GM12878 (cell line): ENCODE measurements around the gene CHFR. TPM values are rescaled to one million over a fixed set of nuclear protein-coding genes. Genes with fewer than 3 reads are reported as not detected.
A peak's percentile ranks its signal among the peaks of the same experiment; 100 is the strongest.

ENCODE experiments used
- ATAC-seq: fragments of 200-7000 bp; cut with Tn5 transposase; 3 replicates; pipeline ENCODE4 v1.9.1; 2020; ENCODE audit warnings: mild to moderate bottlenecking, moderate library complexity
- BruUV-seq: library from RNA; stranded (reverse); fragments of 400-500 nt; replicated peaks from 2 replicates; lab custom pipeline; 2021; lab: Mats Ljungman, UMichigan
- CTCF ChIA-PET: fragments of 300-600 bp; sonication (Branson Sonifier 250); formaldehyde crosslinking; extraction: SDS; loops from one replicate; lab custom pipeline; 2021; ENCODE audit warnings: inconsistent platforms; lab: Yijun Ruan, JAX
- POLR2A ChIA-PET: fragments of 350-600 bp; formaldehyde crosslinking; extraction: SDS; loops from one replicate; lab custom pipeline; 2021; ENCODE audit warnings: inconsistent platforms; lab: Charles Lee
- RAD21 ChIA-PET: fragments of 300-600 bp; sonication (Branson Sonifier 250); formaldehyde crosslinking; loops from one replicate; lab custom pipeline; 2023; ENCODE audit warnings: antibody characterized with exemption; ENCODE audit not compliant: unreplicated experiment; lab: Charles Lee
- SMC1A ChIA-PET: fragments of 300-600 bp; sonication (Branson Sonifier 250); formaldehyde crosslinking; loops from one replicate; lab custom pipeline; 2023; ENCODE audit not compliant: unreplicated experiment, uncharacterized antibody; lab: Charles Lee
- DNase-seq: peaks from one replicate; pipeline ENCODE4 v3.0.0-alpha.2; 2011; ENCODE audit warnings: low read depth, low spot score
- FAIRE-seq: peaks from 3 replicates; lab custom pipeline; 2011; peaks lifted over from hg19 to GRCh38; lab: Jason Lieb, UNC
- H2AFZ ChIP-seq: 2 replicates; pipeline ENCODE4 v1.6.0; 2011; ENCODE audit warnings: low read depth, low read length, control low read depth; ENCODE audit not compliant: control insufficient read depth
- H3K27ac ChIP-seq: 2 replicates; pipeline ENCODE4 v1.5.1; 2011; ENCODE audit warnings: control low read depth; ENCODE audit not compliant: control insufficient read depth, insufficient read depth
- H3K27me3 ChIP-seq, 2 experiments: replicated peaks in 1 of 2; 2 replicates each; pipeline versions ENCODE4 v1.6.0 to v1.6.1; 2011; ENCODE audit warnings: low read length in 1 of 2; ENCODE audit not compliant: control insufficient read depth in 2 of 2, insufficient read depth in 2 of 2
- H3K36me3 ChIP-seq, 2 experiments: 2 replicates each; pipeline ENCODE4 v1.5.1; 2011; ENCODE audit warnings: low read length in 1 of 2; ENCODE audit not compliant: control insufficient read depth in 2 of 2, insufficient read depth in 2 of 2
- H3K4me1 ChIP-seq: 2 replicates; pipeline ENCODE4 v1.6.1; 2011; ENCODE audit warnings: mild to moderate bottlenecking, low read length, moderate library complexity, mixed read lengths; ENCODE audit not compliant: control insufficient read depth, insufficient read depth
- H3K4me2 ChIP-seq: 2 replicates; pipeline ENCODE4 v1.6.0; 2011; ENCODE audit warnings: control low read depth; ENCODE audit not compliant: control insufficient read depth, insufficient read depth
- H3K4me3 ChIP-seq: fragments of 200-600 bp; sonication (generic); 2 replicates; pipeline ENCODE4 v1.5.1; 2016
- H3K79me2 ChIP-seq: 2 replicates; pipeline ENCODE4 v1.6.0; 2011; ENCODE audit warnings: low read length; ENCODE audit not compliant: control insufficient read depth, insufficient read depth
- H3K9ac ChIP-seq: 2 replicates; pipeline ENCODE4 v1.8.0; 2011; ENCODE audit warnings: low read length, control low read depth, mixed read lengths; ENCODE audit not compliant: control insufficient read depth, insufficient read depth
- H3K9me3 ChIP-seq: replicated peaks from 3 replicates; pipeline ENCODE4 v1.5.1; 2011; ENCODE audit warnings: mild to moderate bottlenecking, low read length; ENCODE audit not compliant: control insufficient read depth, insufficient read depth
- H4K20me1 ChIP-seq: 2 replicates; pipeline ENCODE4 v1.6.0; 2011; ENCODE audit not compliant: control insufficient read depth, insufficient read depth
- CBFB ChIP-seq: IDR thresholded peaks from 2 replicates; pipeline ENCODE4 v1.6.1; 2016; ENCODE audit warnings: antibody characterized with exemption, low read depth
- E4F1 ChIP-seq: fragments of 450-650 bp; IDR thresholded peaks from 2 replicates; pipeline ENCODE4 v1.6.1; 2018; ENCODE audit warnings: borderline replicate concordance, mild to moderate bottlenecking; ENCODE audit not compliant: partially characterized antibody
- EED ChIP-seq: sonication (generic); IDR thresholded peaks from 2 replicates; pipeline ENCODE4 v1.6.1; 2016; ENCODE audit warnings: antibody characterized with exemption, low read depth
- ETV6 ChIP-seq, 2 experiments: fragments of 450-650 bp in 1 of 2; IDR thresholded peaks in 1 of 2; conservative IDR thresholded peaks in 1 of 2; 2 replicates each; pipeline ENCODE4 v1.6.1; 2014; ENCODE audit warnings: antibody characterized with exemption in 1 of 2, borderline replicate concordance in 1 of 2, low read depth in 1 of 2, mild to moderate bottlenecking in 1 of 2, moderate library complexity in 1 of 2
- GABPA ChIP-seq: IDR thresholded peaks from 2 replicates; pipeline ENCODE4 v1.6.1; 2014; ENCODE audit warnings: antibody characterized with exemption, low read depth, mild to moderate bottlenecking, inconsistent platforms
- HDAC2 ChIP-seq: fragments of 200-600 bp; sonication (generic); IDR thresholded peaks from 2 replicates; pipeline ENCODE4 v1.6.1; 2017
- NR2C2 ChIP-seq: IDR thresholded peaks from 2 replicates; pipeline ENCODE4 v1.6.1; 2011; ENCODE audit warnings: borderline replicate concordance, low read depth; ENCODE audit not compliant: control insufficient read depth, insufficient read length
- SMAD5 ChIP-seq: IDR thresholded peaks from 2 replicates; pipeline ENCODE4 v1.6.1; 2016; ENCODE audit warnings: antibody characterized with exemption, low read depth
- SP1 ChIP-seq: IDR thresholded peaks from one replicate; pipeline ENCODE4 v1.6.1; 2011; ENCODE audit warnings: low read depth, low read length
- STAT3 ChIP-seq: IDR thresholded peaks from 2 replicates; pipeline ENCODE4 v1.6.1; 2011; ENCODE audit warnings: low read depth, low read length, improper control_type of control experiment
- YY1 ChIP-seq: IDR thresholded peaks from 2 replicates; pipeline ENCODE4 v1.6.1; 2011; ENCODE audit warnings: low read depth, mild to moderate bottlenecking, low read length
- ZNF217 ChIP-seq: fragments of 450-650 bp; IDR thresholded peaks from 2 replicates; pipeline ENCODE4 v1.6.1; 2017; ENCODE audit warnings: antibody characterized with exemption, mild to moderate bottlenecking
- WGBS: methylation state at CpG from one replicate; pipeline ENCODE4 v1.1.6; 2016; ENCODE audit warnings: low lambda C conversion rate; ENCODE audit not compliant: insufficient replicate concordance, insufficient coverage; ENCODE audit errors: missing lambda C conversion rate; 5-methylcytosine and 5-hydroxymethylcytosine counted together
- in situ Hi-C: fragments of 300-500 bp; cut with MboI; formaldehyde crosslinking; loops from 9 replicates; pipeline ENCODE4 v1.14.3; 2018; ENCODE audit warnings: mixed read lengths
- intact Hi-C: fragments of 100-400 bp; cut with micrococcal nuclease; formaldehyde crosslinking; loops from one replicate; pipeline ENCODE4 v1.14.2; 2022; ENCODE audit not compliant: unreplicated experiment
- polyA plus RNA-seq, 11 experiments: library from polyadenylated mRNA; depleted of rRNA in 4 of 11; unstranded in 6 of 11; stranded (reverse) in 5 of 11; fragments of >200 nt; fragmentation: Nextera tagmentation in 4 of 11; fragmentation: Illumina TruSeq in 1 of 11; extraction: Ambion mirVana in 4 of 11; extraction: Trizol in 1 of 11; gene quantifications; 1 replicate in 1 of 11; 2 replicates in 10 of 11; pipeline versions ENCODE4 v1.2.1 to v1.2.3, GENCODE V29; 2011 to 2016; ENCODE audit warnings: inconsistent platforms in 2 of 11, missing spikeins in 2 of 11, low read depth in 1 of 11
- total RNA-seq, 4 experiments: library from RNA; depleted of rRNA in 3 of 4; stranded (reverse); fragments of >200 nt in 3 of 4; fragmentation: Illumina TruSeq in 1 of 4; extraction: Trizol in 1 of 4; gene quantifications; 2 replicates each; pipeline versions ENCODE4 v1.2.1 to v1.2.3, GENCODE V29; 2013 to 2021

CHFR gene
- total and polyA plus RNA-seq, 10 of the 15 experiments (the other 5 are each of a cell fraction or from before 2014, with no cell fraction given) = 1.1 to 49.4 (median 34.4) TPM

GRCh38 chr12:132840536-132840935, 46.9 kb downstream of the CHFR start:
- Histone ChIP-seq H3K9me3 (no peaks in the 10 kb centered on the region), H2AFZ (no peak overlapping the region), H3K36me3 (peaks cover 6 to 11% of the 10 kb centered on the region in 2 experiments; a peak in 3 of 4 replicates), H3K4me1 (no peaks in the 10 kb centered on the region), H3K27me3 (no peaks in the 10 kb centered on the region), H3K4me3 (no peak overlapping the region), H3K9ac (no peak overlapping the region), H3K4me2 (no peak overlapping the region), H4K20me1 (no peaks in the 10 kb centered on the region), H3K27ac (no peak overlapping the region), H3K79me2 (no peaks in the 10 kb centered on the region)
- CTCF ChIA-PET = no interaction called here
- in situ Hi-C loops (no loop called here), intact Hi-C loops (no loop called here)
- ATAC-seq (no peak), DNase-seq (no peak), FAIRE-seq (no peak)
- BruUV-seq = TSS peak; percentile 82
- POLR2A ChIA-PET = no interaction called here
- SMC1A ChIA-PET = no interaction called here
- TF ChIP-seq ZNF217 (no peak), GABPA (no peak), SP1 (no peak), STAT3 (no peak), NR2C2 (no peak), EED (no peak), HDAC2 (no peak), SMAD5 (no peak), E4F1 (no peak), ETV6 (conservative IDR thresholded peaks at IDR 0.05 in 1 of 2, IDR thresholded peaks at IDR 0.05 in 1 of 2; ENCODE audit: borderline replicate concordance in 1 of 2, low read depth in 1 of 2) (no peak), YY1 (no peak), CBFB (no peak)
- RAD21 ChIA-PET = no interaction called here
- WGBS = 91% methylated on average over 19 of the region's 20 CpGs
